ENCODE measurements around the gene TRMT2A.

The TRMT2A gene

GRCh38 chr22:20123366-20124082 is 6.5 kb upstream of the TRMT2A start:
- H3K4me3 ChIP-seq (ENCODE audit: low read depth, low read length), result no peak overlapping the region

DNA sequence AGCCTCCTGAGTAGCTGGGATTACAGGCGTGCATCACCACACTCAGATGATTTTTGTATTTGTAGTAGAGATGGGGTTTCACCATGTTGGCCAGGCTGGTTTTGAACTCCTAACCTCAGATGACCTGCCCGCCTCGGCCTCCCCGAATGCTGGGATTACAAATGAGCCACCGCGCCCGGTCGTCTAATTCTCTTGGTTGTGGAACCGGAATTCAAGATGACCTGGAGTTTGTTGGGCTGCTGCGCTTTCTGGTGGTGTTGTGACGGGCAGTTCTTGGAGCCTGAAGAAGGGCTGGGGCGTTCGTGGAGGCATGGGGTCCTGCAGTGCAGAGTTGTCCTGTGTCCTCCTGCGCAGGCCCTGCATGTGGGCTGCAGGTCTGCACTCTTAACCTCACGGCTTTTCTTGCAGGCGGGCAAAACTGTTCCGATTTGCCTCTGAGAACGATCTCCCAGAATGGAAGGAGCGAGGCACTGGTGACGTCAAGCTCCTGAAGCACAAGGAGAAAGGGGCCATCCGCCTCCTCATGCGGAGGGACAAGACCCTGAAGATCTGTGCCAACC is 4.9 kb upstream of the TRMT2A start:
- no peak overlapping the region for H3K4me3 ChIP-seq (ENCODE audit: low read depth, low read length)

DNA sequence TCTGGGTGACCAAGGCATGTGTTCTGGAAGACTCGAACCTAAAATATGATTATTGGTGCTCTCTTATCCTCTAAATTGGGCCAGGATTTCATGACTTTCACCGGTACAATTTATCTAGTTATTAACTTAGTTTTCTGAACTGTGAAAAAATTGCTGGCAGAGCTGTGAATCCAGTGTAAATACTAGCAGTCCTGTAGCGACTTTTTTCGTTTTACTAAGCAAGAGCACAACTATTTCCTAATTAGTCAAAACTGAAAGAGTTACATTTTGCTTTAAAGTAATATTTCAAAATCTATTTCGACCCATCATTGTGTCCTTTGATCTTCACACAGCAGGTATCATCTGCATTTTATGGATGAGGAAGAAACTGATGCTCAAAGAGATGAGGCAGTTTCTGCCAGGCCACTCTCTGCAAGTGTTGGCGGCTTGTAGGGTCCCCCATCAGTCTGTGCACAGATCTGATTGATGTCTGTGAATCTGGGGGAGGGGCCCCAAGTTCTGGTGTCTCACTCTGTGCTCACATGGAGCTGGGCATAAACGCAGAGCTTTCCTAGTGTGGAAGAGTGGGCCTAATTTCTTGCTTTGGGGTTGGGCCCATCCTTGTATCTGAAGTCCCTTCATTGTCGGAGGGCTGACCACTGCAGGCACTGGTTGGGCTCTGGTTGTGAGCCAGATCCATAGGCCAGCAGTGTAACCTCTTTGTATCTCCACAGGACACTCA is 1.4 kb upstream of the TRMT2A start:
- peak overlapping the region; percentile 98 for H3K4me3 ChIP-seq (ENCODE audit: low read depth, low read length)

GRCh38 chr22:20117633-20118299 is 740 bp upstream of the TRMT2A start:
- peak overlapping the region; percentile 98 for H3K4me3 ChIP-seq (ENCODE audit: low read depth, low read length)

DNA sequence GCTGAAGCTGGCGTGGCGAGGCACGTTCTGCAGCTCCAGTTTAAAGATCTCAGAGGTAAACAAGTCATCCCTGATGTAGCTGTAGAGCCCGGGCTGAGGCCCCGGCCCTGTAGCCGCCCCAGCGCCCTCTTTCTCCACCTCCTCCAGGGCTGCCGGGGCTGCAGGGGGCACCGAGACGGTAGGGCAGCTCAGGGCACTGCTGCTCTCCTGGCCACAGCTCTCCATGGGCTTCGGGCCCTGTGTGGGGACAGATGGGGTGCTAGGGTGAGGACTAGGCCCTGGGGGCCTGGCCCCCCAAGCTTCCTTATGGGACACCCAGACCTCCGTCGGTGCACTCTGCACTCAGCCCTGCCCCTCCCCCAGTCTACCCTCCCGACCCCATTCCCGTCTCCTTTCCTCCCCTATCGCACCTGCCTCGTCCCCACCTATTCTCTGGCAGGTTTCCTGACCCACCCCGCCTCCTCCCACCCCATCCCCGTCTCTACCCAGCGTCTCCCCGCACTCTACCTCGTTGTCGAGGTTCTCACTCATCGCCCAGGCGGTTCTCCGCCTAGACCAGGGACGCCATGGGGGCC is 563 bp downstream of the TRMT2A start:
- peak overlapping the region; percentile 79 for H3K4me3 ChIP-seq (ENCODE audit: low read depth, low read length)

- H3K4me3 ChIP-seq (ENCODE audit: low read depth, low read length), result peak within 1 kb of the TSS; percentile 79
Measured at GRCh38 chr22:20115691-20116375, 1.2 kb downstream of the TRMT2A start, which contains the start of gene RANBP1. TSS of gene RANBP1 (plus strand) at chr22:20116104. CDS start at chr22:20116185, 81 bp downstream.

DNA sequence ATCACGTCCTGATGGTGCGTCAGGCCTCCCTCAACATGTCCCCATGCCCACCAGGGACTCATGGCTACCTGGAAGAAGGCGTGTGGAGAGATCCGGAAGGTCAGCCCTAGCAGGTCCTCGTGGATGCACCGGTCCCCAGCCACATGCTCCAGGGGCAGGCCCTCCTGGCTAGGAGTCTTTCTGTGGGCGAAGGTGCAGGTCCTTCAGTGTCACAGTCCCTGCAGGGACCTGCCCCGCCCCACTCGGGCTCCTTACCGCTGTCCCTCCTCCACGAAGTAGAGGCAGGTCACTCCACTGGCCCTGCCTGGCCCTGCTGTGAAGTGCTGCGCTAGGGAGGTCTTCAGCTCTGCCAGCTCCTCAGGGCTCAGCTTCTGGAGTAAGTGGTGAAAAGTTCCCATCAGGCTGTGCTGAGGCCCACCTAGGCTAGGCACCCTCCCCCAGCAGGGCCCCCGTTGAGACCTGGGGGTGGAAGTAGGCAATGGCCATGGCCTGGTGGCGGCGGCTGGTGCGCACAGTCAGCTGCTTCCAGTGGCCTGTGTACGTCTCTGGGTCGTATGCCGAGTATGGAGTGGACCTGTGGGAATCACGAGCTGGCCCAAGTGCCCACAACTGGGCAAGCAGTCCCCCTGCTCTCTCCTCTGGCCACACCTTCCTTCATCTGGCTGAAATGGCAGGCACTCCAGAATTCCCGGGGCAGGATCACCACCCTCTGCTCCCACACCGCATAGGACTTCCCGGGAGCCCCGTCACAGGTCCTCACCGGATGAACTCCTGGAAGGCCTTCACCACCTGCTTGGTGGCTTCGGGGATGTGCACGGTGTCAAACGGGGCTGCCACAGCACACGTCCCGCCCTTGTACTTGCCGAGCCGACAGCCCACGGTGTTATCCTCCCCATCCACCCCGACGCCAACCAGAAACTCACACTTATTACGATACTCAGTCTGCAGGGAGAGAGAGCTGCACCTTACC is 2.2 kb downstream of the TRMT2A start:
- no peak overlapping the region for H3K4me3 ChIP-seq (ENCODE audit: low read depth, low read length)

GRCh38 chr22:20113551-20114310 is 3.3 kb downstream of the TRMT2A start:
- H3K4me3 ChIP-seq (ENCODE audit: low read depth, low read length), result no peak overlapping the region

- no peak overlapping the region for H3K4me3 ChIP-seq (ENCODE audit: low read depth, low read length)
Measured at GRCh38 chr22:20112623-20113511, 4.2 kb downstream of the TRMT2A start.

GRCh38 chr22:20111689-20112622 is 5.1 kb downstream of the TRMT2A start:
- H3K4me3 ChIP-seq (ENCODE audit: low read depth, low read length), result no peak overlapping the region

- no peak overlapping the region for H3K4me3 ChIP-seq (ENCODE audit: low read depth, low read length)
Measured at GRCh38 chr22:20111045-20111688, 5.9 kb downstream of the TRMT2A start.

DNA sequence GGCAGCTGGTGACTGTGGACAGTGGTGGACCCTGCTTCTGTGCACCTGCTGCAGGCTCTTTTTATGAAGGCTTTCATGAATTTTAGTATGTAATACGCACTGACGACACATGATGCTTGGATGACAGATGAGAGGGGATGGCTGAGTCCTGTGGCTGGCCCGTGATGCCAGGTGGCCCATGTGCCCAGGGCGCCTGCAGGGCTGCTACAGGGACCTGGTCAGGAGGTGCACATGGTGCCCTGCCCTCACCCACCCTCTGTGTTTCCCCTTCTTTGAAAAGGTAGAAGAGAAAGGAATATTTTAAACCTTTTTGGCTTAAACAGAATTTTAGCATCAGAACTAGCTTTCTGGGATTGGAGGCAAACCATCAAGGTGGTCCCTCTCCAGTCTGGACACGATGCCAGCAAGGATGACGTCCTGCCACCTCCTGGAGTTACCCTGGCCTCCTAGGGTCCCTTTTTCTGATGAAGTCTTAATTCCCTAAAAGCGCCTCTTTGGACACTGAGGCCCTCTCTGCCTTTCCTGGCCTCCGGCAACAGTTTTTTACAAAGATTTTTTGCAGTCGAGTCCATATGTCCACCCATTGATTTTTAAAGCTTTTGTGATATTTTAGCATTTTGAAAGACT is 6.6 kb downstream of the TRMT2A start:
- H3K4me3 ChIP-seq (ENCODE audit: low read depth, low read length), result no peak overlapping the region

DNA sequence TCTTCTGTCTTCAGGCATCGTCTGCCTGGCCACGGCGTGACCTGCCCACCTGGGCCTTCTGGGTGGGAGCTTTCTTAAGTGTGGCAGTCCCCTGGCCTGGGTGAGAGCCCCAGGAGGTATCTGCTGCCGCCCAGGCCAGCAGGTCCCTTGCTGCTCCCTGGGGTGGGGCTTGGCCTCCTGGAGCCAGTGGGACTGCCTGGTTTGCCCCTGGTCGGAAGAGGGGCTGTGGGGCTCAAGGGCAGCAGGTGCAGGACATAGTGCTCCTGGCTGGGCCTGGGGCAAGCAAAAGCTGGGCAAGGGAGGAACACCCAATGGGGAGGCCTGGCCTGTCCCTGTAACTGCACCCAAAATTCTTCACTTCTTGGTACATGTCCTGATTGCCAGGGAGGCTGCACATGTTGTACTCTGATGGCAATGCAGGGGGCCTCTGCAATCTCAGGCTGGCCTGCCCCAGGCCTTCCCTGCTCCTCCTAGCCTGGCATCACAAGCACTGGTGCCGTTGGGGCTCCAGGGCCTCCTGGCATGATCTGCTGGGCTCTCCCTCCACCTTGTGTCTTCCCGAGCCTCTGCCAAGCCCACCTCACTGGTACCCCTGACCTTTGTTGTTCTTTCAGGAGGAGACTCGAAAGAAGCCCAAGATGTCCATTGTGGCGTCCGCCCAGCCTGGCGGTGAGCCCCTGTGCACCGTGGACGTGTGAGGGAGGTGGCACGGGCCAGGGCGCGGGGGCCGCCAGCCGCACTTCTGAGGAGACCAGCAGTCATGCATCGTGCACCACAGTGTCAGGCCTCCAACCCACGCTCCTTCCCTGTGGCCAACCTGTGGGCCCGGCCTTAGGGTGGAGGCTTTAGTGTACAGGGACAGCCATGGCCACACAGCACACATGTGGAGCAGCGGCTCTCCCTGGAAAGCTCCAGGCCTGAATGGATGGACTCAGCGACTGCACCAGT is 7.3 kb downstream of the TRMT2A start:
- no peak overlapping the region for H3K4me3 ChIP-seq (ENCODE audit: low read depth, low read length)

GRCh38 chr22:20108757-20109230 is 8.2 kb downstream of the TRMT2A start:
- H3K4me3 ChIP-seq (ENCODE audit: low read depth, low read length), result no peak overlapping the region

Data from iPS-11a (cell line).